PC-3 (cell line): ENCODE measurements around the gene SOX6.

Experiments
- CTCF ChIP-seq: fragments of 300-600 bp; sonication (generic); conservative IDR thresholded peaks from 2 replicates; pipeline ENCODE4 v1.5.1; 2017; ENCODE audit warnings: antibody characterized with exemption, low read depth, mild to moderate bottlenecking, low read length
- EZH2 ChIP-seq: fragments of 300-600 bp; sonication (generic); IDR thresholded peaks from one replicate; pipeline ENCODE4 v1.6.1; 2017; ENCODE audit warnings: antibody characterized with exemption, mild to moderate bottlenecking, low read length; ENCODE audit not compliant: unreplicated experiment

- TF ChIP-seq CTCF (no peak), EZH2 (no peak)
These were observed 275.5 kb downstream of the SOX6 start for GRCh38 chr11:16080688-16081381.
